ENCODE results near the gene FGF2. TPM values are rescaled to one million over a fixed set of nuclear protein-coding genes. Genes with fewer than 3 reads are reported as not detected.
"Not testable (repeated sequence)": the region's sequence is repeated elsewhere in the genome, so short reads cannot be mapped to it uniquely, and the experiment has no call there.

The FGF2 gene
- polyA plus RNA-seq (ENCODE audit: insufficient read length in 4 of 4): 10 to 100 TPM in 2 of 4 donors, 1 to 10 TPM in 2; 8.2 to 10.7 (median 9.7) TPM

GRCh38 chr4:122826553-122827257 is at the start of gene FGF2:
Gene FGF2 (plus strand): TSS chr4:122826831. CDS start chr4:122827175, 344 bp downstream.
- peak; percentile 38 to 55 (median 51) for DNase-seq (ENCODE audit: low read depth in 4 of 4, low spot score in 3 of 4)

DNA sequence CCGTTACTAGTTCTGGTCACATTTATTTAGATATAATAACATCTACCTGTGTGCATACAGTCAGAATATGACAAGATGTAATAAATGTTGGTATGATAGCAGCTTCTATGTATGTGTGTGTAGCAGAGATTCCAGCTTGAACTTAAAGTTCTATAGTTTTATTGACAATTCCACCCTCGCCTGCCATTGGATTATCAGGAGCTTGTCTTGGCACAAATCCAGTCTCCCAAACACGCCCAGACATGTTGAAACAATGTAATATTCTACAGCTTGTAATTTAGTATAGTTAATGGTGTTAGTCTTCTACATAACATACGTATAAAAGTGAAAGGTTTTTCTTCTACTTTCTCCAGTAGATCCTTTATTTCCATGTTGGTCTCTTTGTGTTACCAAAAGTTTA is 49.7 kb upstream of the FGF2 start:
- no peak for DNase-seq (ENCODE audit: low read depth in 4 of 4, low spot score in 3 of 4)

- no peak for DNase-seq (ENCODE audit: low read depth in 4 of 4, low spot score in 3 of 4)
These were observed 48.6 kb upstream of the FGF2 start for GRCh38 chr4:122777846-122778673.

- no peak for DNase-seq (ENCODE audit: low read depth in 4 of 4, low spot score in 3 of 4)
These were observed 45.1 kb upstream of the FGF2 start for GRCh38 chr4:122781486-122781885.

DNA sequence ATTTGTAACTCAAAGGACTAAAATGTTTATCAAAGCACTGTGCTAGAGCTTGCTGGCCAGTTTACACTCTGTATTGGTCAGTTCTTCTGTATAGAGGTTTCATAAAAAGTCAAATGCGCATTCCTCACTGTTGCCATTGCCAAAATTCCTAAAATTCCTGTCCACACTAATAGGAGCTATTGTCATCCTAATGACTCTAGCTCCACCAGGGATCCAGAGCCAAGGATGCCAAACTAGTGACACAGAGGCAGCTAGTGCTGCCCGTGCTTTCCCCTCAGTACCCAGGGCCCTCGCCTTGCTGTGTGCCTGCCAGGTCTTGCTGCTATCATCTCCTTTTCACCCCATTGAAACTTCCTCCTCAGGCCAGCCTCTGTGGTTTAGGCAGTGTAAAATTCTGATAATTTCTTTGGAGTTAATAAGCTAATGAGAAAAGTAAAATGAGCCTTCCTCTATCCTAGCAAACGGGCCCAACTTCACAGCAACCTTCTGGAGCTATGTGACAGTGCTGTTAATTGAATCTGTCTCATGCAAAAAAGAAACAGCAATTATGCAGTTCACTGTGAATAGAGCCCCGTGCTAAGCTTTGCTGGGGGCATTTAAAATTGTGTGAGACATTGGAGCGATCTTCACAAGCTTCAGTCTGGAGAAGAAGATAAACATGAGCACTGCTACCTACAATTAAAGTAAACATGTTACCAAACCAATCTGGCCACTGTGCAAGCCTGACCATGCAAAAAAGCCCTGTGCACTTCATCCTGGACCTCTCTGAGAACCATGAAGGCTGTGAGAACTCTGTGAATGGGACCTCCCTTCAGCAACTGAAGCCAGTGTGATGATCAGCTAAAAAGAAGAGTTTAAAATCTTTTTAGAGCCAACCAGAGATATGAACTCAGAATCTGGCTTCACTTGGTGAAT is 43.1 kb upstream of the FGF2 start:
- no peak for DNase-seq (ENCODE audit: low read depth in 4 of 4, low spot score in 3 of 4)

DNA sequence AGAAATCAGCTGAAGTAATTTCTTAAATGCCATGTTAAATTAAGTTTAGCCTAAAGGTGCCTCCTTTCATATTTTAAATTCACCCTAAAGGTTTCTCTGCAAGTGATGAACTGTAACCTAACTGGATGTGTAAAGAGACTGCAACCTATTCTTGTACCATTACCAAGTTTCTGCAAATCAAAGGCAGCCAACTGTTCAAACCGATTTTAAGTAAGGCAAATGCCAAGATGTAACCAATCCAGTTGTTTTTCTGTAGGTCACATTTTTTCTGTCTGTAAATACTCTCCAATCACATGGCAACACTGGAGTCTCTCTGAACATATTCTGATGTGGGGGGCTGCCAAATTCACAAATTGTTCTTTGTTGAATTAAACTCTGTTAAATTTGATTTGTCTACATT is 42.4 kb upstream of the FGF2 start:
- DNase-seq (ENCODE audit: low read depth in 4 of 4, low spot score in 3 of 4): no peak

DNA sequence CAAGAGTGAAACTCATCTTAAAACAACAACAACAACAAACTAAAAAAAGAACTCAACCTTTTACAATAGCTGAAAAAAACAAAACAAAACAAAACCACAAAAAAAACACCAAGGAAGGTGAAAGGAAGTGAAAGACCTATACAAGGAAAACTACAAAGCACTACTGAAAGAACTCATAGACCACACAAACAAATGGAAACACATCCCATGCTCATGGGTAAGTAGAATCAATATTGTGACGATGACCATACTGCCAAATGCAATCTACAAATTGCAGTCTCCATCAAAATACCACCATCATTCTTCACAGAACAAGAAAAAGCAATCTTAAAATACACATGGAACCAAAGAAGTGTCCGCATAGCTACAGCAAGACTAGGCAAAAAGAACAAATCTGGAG is 41.5 kb upstream of the FGF2 start:
- DNase-seq (ENCODE audit: low read depth in 4 of 4, low spot score in 3 of 4): no peak

DNA sequence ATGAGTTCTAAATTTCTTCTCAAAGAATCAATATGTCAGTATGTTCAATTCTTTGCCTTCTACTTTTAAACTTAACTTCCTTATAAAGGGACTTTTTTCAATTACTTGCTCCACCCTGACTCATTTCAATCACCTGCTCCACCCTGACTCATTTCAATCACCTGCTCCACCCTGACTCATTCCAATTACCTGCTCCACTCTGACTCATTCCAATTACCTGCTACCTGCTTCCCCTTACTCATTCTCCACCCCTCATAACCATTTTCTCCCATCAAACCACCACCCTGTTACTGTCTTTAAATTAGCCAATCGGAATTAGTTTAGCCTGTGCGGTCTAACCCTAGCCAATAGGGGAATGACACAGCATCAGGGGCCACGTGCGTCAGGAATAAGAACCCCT is 40.3 kb upstream of the FGF2 start:
- not testable (repeated sequence) for DNase-seq (ENCODE audit: low read depth in 4 of 4, low spot score in 3 of 4)

DNA sequence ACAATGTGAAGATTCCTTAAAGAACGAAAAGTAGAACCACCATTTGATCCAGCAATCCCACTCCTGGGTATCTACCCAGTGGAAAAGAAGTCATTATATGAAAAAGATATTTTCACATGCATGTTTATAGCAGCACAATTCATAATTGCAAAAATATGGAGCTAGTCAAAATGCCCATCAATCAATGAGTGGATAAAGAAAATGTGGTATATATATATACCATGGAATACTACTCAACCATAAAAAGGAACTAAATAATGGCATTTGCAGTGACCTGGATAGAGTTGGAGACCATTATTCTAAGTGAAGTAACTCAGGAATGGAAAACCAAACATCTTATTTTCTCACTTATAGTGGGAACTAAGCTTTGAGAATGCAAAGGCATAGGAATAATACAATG is 39.7 kb upstream of the FGF2 start:
- DNase-seq (ENCODE audit: low read depth in 4 of 4, low spot score in 3 of 4): not testable (repeated sequence)

DNA sequence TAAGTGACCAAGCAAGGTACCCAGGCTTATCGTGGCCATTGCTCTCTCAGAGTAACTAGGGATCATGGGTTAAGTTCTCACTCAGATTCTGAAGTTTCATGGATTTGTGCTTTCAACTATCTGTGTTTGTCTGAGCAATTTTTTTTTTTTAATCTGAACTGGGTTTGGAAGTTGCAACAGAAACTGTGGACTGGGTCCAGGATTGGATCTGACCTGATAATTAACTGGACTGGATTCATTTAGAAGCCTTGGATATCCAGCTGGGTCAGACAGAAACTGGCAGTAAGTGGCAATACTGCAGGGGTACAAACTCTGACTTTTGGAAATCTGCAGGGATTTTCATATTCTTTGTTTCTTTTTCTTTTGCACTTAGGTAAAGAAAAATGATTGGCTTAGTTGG is 38.7 kb upstream of the FGF2 start:
- no peak for DNase-seq (ENCODE audit: low read depth in 4 of 4, low spot score in 3 of 4)

GRCh38 chr4:122788935-122789334 is 37.7 kb upstream of the FGF2 start:
- DNase-seq (ENCODE audit: low read depth in 4 of 4, low spot score in 3 of 4): no peak

DNA sequence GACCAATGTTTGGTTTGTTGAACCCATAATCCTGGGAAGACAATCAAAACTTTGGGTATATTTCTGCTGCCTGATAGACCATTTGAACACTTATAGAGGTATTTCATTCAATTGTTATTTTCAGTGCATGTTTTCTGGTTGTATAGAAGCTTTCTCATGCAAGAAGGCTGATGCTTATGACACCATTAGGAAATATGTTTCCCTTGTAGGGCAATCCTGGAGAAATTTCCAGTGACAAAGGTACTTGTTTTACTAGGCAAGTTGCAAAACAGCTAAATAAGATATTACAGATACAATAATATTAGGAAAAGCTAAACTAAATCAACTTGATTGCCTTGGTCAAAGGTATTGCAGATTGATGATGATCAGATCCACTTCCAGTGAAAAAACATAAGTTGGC is 32.8 kb upstream of the FGF2 start:
- no peak for DNase-seq (ENCODE audit: low read depth in 4 of 4, low spot score in 3 of 4)

- no peak for DNase-seq (ENCODE audit: low read depth in 4 of 4, low spot score in 3 of 4)
These were observed 29.7 kb upstream of the FGF2 start for GRCh38 chr4:122796801-122797404.

GRCh38 chr4:122797405-122798094 is 29.1 kb upstream of the FGF2 start:
- no peak for DNase-seq (ENCODE audit: low read depth in 4 of 4, low spot score in 3 of 4)

DNA sequence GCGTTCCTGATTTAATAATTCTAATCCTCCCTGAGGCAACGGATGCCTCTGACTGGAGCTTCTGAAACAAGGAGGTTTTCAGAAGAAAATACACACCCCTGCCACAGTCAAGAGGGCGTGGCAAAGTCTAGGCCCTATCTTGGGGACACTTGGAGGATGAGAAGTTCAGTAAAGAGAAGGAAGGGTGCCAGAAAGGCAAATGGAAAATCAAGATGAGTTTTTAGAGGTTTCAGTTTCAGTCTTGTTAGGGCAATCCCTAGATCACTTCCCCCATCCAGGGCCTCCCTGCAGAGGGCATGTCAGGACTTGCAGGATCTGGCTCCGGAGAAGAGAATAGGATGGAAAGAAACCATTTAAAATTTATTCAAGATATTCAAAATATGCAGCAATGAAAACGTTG is 28.5 kb upstream of the FGF2 start:
- peak in 1 of 4 donors; percentile 10 for DNase-seq (ENCODE audit: low read depth in 4 of 4, low spot score in 3 of 4)

GRCh38 chr4:122798917-122799316 is 27.7 kb upstream of the FGF2 start:
- DNase-seq (ENCODE audit: low read depth in 4 of 4, low spot score in 3 of 4): no peak

- DNase-seq (ENCODE audit: low read depth in 4 of 4, low spot score in 3 of 4): no peak
These were observed 22.8 kb upstream of the FGF2 start for GRCh38 chr4:122803788-122804208.

DNA sequence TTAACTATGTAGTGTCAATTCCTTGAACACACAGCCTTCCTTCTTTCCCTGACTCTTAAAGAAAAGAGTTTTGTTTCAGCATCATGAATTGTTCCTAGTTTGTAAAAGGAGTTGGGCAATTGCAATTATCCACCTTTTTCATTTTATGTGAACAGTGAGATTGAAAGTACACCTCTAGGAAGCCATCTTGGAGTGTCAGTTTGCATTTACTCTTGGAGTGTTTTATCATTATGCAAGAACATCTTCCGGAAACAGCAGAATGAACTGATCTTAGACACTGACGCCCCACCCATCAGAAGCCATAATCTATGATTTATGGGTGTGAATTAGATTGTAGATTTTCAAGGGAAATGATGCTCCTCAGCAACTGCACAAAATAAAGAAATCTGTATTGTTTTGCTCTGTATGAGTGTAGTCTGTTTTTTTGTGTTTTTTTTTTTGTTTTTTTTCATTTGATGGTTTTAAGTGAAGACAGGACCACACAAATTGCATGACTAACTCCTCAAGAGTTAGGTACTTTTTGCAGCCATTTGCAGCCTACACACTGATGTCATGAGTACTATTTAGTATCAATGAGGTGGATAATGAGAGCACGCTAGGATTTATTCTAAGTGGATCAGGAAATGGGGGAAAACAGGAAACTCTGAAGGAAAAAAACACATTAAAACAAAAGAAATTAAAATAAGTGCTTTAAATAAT is 19.5 kb upstream of the FGF2 start:
- no peak for DNase-seq (ENCODE audit: low read depth in 4 of 4, low spot score in 3 of 4)

- DNase-seq (ENCODE audit: low read depth in 4 of 4, low spot score in 3 of 4): no peak
These were observed 16.0 kb upstream of the FGF2 start for GRCh38 chr4:122810669-122811068.
